Stimulated activated naive CD4-positive, alpha-beta T cell (primary cell): ENCODE measurements around the gene TTC28.

Experiments
- DNase-seq, 6 experiments: peaks; one replicate each; lab custom pipeline; 2025; lab: John Stamatoyannopoulos, UW

TTC28 gene

DNA sequence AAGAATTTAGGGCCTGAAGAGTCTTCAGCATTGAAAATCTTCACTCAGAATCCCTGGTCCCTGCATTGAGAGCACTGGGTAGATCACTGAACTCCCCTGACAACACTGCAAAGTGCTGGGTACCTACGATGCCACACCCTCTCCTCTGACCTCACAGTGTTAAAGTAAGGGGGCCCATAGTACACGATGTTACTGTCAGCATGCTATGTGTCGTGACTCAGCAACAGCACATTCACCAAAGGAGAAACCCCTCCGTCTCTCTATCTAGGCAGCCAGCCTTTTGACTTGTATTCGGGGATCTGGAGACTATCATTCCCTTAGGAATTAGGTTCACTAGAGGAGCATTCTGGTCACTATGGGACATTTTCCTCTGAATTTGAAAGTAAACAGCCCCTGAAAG, 693.2 kb downstream of the TTC28 start:
- DNase-seq: no peak

DNA sequence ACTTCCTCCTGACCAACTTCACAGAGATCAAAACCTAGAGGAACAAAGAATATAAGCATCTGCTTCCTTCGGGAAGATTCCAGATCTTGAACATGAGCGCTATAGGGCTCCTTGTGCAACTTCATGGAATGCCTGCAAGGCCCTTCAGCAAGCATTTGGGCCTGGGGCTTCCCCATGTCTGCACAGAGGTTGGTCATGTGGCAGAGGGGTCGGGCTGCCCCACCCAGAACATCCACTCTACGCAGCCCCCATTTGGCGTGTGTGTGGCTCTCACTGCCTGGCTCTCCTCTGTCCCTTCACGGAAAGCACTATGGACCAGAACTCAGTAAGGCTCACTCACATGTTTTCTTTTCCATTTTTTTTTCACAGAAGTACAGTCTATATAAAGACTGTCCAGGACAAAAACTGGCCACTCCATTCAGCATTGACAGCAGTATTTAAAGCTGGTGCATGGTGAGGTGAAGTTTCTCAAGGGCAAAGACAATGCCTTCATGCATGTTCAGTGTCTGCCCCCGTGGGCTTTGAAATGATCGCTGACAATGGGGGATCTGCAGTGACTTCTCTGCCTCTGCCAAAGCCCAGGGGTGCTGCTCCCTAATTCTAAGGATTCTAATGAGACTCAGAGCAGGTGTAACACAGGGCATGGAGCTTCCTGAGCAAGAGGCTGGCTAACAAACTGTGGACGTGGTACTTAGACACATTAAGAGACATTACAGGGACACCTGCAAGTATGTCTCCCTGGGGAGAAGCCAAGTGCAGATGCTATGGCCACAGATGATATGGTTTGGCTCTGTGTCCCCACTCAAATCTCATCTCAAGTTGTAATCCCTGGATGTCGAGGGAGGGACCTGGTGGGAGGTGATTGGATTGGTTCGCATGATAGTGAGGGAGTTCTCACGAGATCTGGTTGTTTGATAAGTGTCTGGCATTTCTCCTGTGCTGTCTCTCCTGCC, 694.0 kb downstream of the TTC28 start:
- no peak for DNase-seq

DNA sequence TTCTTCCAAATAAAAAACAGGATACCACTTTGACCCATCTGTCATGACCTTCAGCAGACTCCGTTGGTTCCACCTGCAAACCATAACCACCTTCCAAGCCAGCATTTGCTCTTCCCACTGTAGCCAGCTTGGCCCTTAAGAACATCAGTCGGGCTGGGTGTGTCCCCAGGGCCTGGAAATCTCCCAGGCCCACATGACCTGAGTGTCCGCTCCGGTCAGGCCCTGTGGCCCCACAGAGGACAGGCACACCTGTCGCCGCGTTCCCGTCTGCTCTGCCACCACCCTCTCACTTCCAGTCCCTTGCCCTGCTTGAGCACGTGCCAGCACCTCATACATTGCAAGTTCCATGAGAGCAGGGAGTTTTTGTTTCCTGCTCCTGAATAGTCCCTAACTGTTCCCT, 694.9 kb downstream of the TTC28 start:
- DNase-seq: no peak

DNA sequence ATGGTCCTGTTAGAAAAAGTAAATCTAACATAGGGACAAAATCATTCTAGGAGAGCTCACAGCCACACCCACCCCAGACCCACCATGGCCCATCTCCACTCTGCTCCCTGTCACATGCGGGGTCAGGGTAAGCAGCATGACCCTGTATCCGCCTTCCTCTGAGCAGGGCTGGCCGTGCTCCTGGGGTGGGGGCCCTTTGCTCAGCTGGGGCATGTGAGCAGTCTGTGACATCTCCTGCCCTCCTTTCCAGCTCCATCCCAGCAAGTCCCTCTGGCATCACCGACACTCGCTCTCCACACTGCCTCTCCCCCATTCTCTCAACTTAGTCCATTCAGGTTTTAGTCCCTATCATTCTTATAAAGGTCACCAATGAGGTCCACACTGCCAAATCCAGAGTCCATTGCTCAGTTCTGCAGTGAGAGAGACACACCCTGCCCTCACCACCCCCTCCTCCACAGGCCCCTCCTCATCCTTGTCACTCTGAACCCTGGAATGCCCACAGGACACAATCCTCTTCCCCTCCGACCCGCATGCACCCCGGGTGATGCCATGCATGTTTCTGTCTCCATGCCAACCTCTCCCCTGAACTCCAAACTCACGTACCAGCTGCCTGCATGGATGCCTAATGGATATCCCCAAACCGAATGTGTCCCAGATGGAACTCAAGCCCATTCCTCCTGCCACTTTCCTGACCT, 695.5 kb downstream of the TTC28 start:
- no peak for DNase-seq

DNA sequence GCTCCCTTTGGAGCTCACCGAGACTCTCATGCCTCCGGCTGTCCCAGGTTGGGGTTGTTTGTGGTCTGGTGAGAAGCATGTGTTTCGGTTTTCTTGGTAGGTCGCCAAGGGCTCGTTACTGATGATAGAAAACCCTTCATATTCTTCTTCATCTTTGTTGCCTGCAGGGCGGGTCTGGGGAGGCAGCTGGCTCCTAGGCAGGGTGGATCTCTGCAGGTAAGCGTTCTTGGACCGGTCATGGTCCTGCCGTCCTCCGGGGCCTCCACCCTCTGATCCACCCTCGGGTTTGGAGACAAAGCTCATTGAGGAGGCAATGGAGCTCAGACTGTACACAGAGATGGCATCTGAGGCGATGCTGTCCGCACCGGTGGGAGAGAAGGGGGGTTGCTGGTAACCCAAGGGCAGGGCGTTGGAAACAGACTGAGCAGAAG, 696.3 kb downstream of the TTC28 start:
- no peak for DNase-seq

DNA sequence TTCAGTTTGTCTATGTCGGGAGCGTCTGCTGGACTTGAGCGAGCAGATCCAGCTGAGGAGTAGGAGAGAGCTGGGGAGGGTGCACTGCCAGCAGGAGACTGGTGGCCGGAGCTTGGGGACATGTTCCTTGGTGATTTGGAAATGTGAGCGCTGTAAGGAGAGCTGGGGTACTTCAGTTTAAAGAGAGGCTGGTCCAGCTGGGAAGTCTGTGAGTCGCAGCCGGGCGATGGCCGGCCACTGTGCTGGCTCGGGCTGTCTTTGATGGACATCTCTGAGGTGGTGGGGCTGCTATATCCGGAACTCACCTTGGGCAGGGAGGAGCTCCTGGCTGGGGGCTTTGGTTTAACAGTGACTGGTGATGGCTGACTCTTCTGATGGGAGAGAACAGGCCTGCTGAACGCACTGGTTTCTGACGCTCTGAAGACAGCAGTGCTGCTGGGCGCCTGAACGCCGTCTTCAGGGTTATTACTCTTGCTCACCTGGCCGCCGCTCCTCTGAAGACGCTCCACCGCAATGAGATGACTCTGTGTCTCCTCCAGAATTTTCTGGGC, 696.9 kb downstream of the TTC28 start:
- DNase-seq: no peak

DNA sequence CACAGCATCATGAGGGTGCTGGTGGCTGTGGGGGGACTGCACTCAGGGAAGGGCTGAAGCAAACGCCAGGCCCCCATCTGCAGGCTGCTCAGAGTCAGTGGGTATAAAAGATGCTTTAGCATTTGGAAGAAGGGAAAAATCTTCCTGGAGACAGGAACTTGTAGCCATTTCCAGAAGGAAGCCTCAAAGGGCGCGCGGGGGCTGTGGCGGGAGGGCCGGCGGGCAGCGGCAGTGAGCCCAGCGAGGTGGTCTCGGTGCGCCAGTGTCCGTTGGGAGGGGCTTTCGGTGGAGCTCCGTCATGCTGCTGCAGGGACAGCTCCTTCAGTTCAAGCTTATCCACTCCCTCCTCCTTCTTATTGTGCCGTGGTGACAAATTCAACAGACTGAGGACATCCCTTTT, 697.5 kb downstream of the TTC28 start:
- no peak for DNase-seq

DNA sequence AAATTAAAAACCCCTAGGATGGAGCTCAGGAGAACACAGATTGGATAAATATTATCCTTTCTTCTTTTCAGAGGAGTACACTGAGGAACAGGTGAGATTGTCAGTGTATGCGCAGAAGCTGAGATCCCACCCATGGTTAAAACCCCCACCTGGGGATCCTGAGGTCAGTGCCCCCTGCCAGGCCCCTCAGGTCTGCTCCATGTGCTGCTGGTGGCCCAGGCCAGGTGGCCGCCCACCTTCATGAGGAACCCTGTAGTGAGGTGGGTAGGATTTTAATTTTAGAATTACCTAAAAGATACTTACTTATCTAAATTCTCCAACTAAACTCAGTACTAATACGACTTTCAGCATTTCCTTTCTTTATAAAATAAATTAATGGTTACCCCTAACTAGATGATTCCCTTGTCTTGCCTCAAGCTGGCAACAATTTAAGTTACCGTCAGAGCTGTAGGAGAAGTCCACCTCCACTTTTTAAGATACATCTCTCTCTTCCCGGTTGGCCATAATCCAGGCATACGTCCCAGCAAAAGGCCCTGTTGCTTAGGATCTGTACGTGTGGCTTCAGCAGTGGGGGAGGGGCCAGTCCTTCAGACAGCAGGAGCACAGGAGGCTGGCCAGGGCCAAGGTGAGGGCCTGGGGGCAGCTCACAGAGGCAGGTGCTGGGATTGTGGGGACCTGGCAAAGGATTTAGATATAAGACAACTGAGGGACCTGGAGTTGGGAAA, 699.1 kb downstream of the TTC28 start:
- DNase-seq: no peak

DNA sequence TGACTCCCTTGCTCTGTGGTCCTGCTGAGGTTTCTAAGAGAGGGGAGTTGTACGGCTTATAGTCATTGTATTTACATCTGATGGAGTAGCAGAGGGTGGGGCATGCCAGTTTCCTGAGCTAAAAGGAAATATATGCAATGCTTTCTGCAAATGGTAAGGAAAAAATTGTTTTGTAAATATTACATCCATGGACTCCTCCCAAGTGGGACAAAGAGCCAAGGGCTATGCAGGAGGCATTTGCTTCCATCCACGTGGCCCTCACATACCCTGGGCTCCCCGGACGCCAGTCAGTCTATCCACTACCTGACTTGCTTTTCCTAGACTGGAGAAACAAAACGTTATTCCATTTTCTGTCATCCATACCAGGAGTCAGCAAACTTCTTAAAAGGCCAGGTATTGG, 700.8 kb downstream of the TTC28 start:
- DNase-seq: no peak

DNA sequence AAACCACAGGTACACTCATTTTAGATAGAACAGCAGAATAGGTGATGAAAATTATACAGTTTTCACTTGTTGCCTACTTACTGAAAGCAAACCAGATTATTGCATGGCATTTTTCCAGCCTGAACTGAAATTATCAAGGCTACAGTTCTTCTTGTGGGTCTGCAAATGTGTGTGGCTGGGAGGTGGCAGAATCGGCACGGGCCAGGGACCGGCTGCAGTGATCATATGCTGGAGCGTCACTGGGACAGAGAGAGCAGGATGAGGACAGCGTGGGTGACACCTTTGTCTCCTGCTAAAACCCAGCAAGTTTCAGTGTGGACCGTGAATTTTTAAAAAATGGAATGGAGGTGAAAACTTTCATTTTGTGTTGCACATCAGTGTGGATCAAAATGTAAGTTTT, 701.3 kb downstream of the TTC28 start:
- no peak for DNase-seq

DNA sequence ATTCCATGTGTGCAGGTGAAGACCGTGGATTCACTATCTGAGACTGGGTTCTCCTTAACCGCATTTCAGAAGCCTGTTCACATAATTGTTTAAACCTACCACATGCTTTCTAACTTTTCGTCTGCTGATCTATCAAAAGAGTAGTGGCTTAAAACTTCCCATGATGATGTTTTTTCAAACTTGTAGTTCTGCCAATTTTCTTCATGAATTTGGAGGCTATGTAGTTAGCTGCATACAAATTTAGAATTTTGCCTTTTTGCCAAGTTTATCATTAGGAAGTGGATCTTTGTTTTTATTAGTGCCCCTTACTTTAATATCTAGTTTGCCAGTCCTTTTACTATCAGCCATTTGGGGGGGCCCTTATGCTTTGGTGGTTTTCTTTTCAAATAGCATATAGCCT, 703.1 kb downstream of the TTC28 start:
- no peak for DNase-seq

DNA sequence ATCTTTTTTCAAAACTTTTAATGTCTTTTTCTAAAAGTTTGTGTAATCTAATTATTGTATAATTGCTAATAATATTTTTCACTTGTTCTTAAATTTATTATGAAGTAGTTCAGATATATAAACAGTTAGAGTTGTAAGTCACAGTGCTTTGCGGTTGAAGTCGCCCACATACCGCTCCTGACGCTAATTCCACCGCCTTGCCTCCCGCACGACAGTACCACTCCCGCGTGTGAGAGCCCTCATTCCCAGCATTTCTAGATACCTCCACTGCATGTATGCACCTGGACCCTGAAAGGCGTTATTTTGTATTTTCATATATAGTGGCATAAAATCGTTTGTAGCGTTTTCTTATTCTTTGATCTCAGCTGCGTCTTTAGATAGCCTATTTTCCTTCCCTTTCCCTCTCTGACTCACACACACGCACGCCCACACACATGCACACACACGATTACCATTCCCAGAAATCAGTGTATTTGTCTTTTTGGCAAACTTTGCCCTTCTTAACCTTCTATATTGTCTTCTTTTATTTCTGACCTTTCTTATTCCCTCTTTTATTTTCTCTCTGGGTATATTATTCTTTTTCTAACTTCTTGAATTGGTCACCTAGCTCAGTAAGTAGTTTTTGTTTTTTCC, 704.1 kb downstream of the TTC28 start:
- DNase-seq: no peak

DNA sequence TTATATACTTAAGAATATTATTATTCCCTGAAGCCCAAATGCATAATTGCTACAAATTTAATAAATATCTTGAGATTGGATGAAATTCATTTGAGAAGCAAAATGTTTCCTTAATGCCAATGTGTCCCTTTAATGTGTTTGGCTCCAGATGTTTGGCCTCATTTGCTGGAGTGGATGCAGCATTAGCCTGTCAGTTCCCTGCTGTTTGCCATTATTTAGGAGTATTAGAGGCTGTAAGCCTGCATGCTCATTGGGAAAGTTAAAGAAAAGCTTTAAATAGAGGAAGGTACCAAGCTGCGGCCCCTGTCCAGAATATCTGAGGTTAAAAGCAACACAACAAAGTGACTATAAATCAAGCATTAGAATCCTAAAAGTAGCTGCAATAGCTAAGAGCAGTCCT, 705.8 kb downstream of the TTC28 start:
- no peak for DNase-seq

DNA sequence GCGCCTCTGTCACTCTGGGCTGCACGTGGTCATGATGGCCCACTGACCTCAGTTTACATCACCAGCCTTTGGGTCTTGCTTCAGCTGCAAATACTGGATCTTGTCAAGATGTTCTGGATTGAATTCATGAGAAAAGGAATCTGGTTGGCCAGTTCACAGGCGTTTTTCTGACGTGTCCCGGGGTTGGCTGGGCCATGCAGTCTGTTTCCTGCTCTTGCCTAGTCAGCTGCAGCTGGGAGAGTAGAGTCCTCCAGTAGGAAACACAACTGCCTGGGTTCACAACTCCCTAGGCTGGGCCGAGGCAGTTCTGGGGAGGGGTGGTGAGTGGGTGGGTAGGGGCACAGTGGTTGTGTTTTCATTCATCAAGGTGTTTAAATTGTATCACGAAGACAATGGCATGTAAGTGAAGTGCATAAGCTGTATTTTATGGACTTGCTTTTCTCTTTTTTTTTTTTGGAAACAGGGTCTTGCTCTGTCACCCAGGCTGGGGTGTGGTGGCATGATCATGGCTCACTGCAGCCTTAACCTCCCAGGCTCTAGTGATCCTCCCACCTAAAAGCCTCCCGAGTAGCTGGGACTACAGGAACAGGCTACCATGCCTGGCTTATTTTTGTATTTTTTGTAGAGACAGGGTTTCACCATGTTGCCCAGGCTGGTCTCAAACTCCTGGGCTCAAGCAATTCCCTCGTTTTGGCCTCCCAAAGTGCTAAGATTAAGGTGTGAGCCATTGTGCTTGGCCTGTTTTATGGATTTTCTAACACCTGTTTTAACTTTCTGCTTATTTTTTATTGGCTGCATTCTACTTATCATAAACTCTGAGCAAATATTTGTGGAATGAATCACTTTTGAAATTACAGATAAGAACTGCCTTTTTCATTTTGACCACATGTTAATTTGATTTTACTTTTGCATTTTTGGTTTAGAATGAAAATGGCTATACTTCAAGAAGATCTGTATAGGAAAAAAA, 706.6 kb downstream of the TTC28 start:
- DNase-seq: no peak

DNA sequence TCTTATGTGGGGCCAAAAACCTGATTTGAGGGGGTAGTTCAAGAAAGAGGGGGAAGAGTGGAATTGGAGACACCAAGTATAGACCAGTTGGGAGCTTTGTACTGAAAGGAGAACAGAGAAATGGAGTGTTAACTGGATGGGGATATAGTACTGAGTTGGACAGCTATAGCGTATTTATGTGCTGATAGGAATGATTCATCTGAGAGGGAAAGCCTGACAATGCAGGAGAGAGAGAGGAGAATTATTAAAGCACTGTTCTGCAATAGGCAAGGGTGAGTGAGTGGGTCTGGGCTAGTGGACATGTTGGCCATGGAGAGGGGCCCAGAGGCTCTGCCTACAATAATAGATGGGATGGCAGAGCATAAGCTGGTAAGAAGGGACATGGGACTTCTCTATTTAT, 707.7 kb downstream of the TTC28 start:
- no peak for DNase-seq

DNA sequence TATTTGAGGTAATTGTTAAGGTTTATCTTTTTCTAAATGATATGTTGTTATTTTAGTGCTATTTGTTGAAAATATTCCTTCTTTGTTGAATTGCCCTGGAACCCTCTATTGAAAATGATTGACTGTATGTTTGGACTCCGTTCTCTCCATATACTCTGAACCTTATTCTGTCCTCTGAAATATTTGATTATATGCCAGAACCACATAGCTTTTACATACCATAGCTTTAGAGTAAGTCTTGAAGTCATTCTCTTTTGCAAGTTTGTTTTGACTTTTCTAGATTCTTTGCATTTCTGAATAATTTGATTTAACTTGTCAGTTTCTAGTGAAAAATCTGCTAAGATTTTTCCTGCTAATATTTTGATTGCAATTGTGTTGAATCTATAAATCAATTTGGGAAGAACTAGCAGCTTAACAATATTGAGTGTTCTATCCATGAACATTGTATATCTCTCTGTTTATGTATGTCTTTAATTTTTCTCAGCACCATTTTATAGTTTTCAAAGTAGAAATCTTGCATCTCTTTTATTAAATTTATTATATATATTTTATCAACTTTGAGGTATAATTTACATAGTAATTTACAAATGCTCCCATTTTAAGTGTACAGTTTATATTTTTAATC, 708.9 kb downstream of the TTC28 start:
- no peak for DNase-seq

DNA sequence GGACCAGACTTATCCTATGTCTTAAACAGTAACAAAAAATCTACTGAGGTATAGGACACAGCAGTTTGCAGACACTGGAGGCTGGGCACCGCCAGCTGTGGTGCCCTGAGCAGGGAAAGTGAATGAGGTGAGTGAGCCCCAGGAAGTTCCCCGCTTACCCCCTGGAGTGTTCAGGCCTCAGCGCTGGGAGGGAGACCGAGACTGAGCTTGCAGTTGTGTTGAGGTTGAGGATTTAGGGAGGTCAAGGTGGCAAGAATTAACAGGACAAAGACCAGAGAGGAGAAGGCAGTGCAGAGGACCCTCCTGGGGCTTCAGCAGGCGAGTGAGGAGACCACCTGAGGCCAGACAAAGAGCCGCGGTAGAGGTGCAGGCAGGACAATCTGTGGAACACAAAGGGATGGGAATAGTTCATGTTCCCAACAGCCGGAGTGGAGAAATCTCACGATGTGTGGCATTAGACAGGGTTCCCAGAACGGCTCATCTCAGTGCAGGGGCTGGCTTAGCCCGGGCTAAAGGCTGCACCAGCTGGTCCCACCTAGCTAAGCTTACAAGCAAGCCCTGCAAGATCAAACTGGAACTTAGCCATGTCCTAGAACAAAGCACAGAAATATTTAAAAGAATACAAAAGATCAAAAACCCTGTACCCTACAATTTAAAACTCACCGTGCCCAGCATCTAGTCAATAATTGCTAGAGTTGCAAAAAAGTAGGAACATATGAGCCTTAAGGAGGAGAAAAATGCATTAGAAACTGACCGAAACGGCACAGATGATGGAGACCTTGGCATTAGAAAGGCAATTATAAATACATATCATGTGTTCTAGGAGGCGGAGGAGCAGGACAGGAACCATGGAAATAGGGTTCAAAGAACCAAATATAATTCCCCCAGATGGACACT, 713.2 kb downstream of the TTC28 start:
- DNase-seq: no peak

DNA sequence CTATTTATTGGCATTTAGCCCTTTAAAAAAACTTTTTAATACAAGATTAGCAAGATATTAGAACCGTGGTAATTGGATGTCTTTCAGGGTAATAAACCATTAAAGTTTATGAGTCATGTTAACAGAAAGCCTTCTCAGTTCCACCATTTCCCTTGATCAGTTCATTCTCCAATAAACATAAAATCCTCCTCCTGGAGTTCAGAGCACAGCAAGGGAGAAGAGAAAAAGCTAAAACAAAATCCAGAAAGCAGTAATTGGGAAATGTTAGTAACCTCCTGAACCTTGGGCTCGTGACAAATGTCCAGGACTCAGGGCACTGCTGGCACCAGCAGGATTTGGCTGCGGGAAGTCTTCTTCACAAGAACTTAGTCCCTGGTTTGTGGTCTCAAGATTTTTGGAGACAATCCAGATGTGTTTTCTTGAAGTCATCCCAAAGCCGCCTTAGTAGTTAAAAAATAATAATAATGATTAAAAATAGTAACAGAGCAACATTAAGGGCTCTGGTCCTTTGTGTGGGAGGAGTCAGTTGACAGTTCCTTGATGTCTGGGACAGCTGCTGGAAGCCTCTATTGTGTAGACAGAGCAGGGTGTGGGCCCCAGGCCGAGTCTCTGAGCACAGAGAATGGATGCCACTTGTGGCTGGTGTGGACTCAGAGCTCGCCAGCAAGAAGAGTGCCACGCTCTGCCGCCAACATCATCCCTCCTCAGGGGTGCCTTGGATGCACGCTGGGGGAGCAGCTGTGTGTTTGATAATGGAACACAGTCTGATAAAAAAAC, 717.2 kb downstream of the TTC28 start:
- no peak for DNase-seq
